ENCODE data around the gene RPS16. TPM values are rescaled to one million over a fixed set of nuclear protein-coding genes. Genes with fewer than 3 reads are reported as not detected.

Gene RPS16
- total RNA-seq, 1 donor = 44.9 TPM

- peaks cover 90% of the 10 kb centered on the region for H3K36me3 ChIP-seq (ENCODE audit: insufficient read depth, low read length)
- no peak overlapping the region for H2AFZ ChIP-seq (ENCODE audit: low read length)
- H3K79me2 ChIP-seq (ENCODE audit: insufficient read depth, low read length) = no peaks in the 10 kb centered on the region
- TF ChIP-seq CTCF (IDR thresholded peaks at IDR 0.05; ENCODE audit: extremely low read depth, low read depth, low read length) = no peak
- no peaks in the 10 kb centered on the region for H3K4me1 ChIP-seq (ENCODE audit: insufficient read depth, low read length)
- H4K20me1 ChIP-seq (ENCODE audit: insufficient read depth, low read length) = peaks cover 21% of the 10 kb centered on the region
- no peak overlapping the region for H3K4me2 ChIP-seq (ENCODE audit: insufficient read depth, low read length)
- no peak overlapping the region for H3K27ac ChIP-seq (ENCODE audit: low read depth, low read length)
- H3K4me3 ChIP-seq (ENCODE audit: insufficient read depth, low read length) = no peak overlapping the region
- DNase-seq (ENCODE audit: insufficient read length, low spot score, missing footprints) = peak; percentile 78
- H3K27me3 ChIP-seq (ENCODE audit: insufficient read depth, low read length) = no peaks in the 10 kb centered on the region
- H3K9me3 ChIP-seq (ENCODE audit: low read depth, low read length) = no peaks in the 10 kb centered on the region
These were observed 35.1 kb upstream of the RPS16 start for GRCh38 chr19:39470724-39471339.

- peaks cover 21% of the 10 kb centered on the region for H4K20me1 ChIP-seq (ENCODE audit: insufficient read depth, low read length)
- no peak overlapping the region for H3K4me3 ChIP-seq (ENCODE audit: insufficient read depth, low read length)
- TF ChIP-seq CTCF (IDR thresholded peaks at IDR 0.05; ENCODE audit: extremely low read depth, low read depth, low read length) = no peak
- H3K27ac ChIP-seq (ENCODE audit: low read depth, low read length) = no peak overlapping the region
- DNase-seq (ENCODE audit: insufficient read length, low spot score, missing footprints) = peak; percentile 77
- no peaks in the 10 kb centered on the region for H3K27me3 ChIP-seq (ENCODE audit: insufficient read depth, low read length)
- H3K4me2 ChIP-seq (ENCODE audit: insufficient read depth, low read length) = no peak overlapping the region
- H3K4me1 ChIP-seq (ENCODE audit: insufficient read depth, low read length) = no peaks in the 10 kb centered on the region
- no peaks in the 10 kb centered on the region for H3K9me3 ChIP-seq (ENCODE audit: low read depth, low read length)
- no peak overlapping the region for H2AFZ ChIP-seq (ENCODE audit: low read length)
- H3K36me3 ChIP-seq (ENCODE audit: insufficient read depth, low read length) = peaks cover 98% of the 10 kb centered on the region
- peaks cover 10% of the 10 kb centered on the region for H3K79me2 ChIP-seq (ENCODE audit: insufficient read depth, low read length)
These were observed 33.8 kb upstream of the RPS16 start for GRCh38 chr19:39469567-39469966.

- H3K36me3 ChIP-seq (ENCODE audit: insufficient read depth, low read length) = peaks cover 96% of the 10 kb centered on the region
- H3K4me1 ChIP-seq (ENCODE audit: insufficient read depth, low read length) = no peaks in the 10 kb centered on the region
- H3K9me3 ChIP-seq (ENCODE audit: low read depth, low read length) = no peaks in the 10 kb centered on the region
- no peak for DNase-seq (ENCODE audit: insufficient read length, low spot score, missing footprints)
- no peak overlapping the region for H2AFZ ChIP-seq (ENCODE audit: low read length)
- no peak for TF ChIP-seq CTCF (IDR thresholded peaks at IDR 0.05; ENCODE audit: extremely low read depth, low read depth, low read length)
- no peaks in the 10 kb centered on the region for H3K27me3 ChIP-seq (ENCODE audit: insufficient read depth, low read length)
- peaks cover 16% of the 10 kb centered on the region for H4K20me1 ChIP-seq (ENCODE audit: insufficient read depth, low read length)
- peaks cover 11% of the 10 kb centered on the region for H3K79me2 ChIP-seq (ENCODE audit: insufficient read depth, low read length)
- H3K4me2 ChIP-seq (ENCODE audit: insufficient read depth, low read length) = no peak overlapping the region
- no peak overlapping the region for H3K27ac ChIP-seq (ENCODE audit: low read depth, low read length)
- H3K4me3 ChIP-seq (ENCODE audit: insufficient read depth, low read length) = no peak overlapping the region
These were observed 33.3 kb upstream of the RPS16 start for GRCh38 chr19:39469036-39469435.

- Histone ChIP-seq H3K4me2 (ENCODE audit: insufficient read depth, low read length) (no peak overlapping the region), H3K27ac (ENCODE audit: low read depth, low read length) (no peak overlapping the region), H2AFZ (ENCODE audit: low read length) (no peak overlapping the region), H3K27me3 (ENCODE audit: insufficient read depth, low read length) (no peaks in the 10 kb centered on the region), H4K20me1 (ENCODE audit: insufficient read depth, low read length) (peaks cover 24% of the 10 kb centered on the region), H3K36me3 (ENCODE audit: insufficient read depth, low read length) (peaks cover 94% of the 10 kb centered on the region), H3K79me2 (ENCODE audit: insufficient read depth, low read length) (peaks cover 22% of the 10 kb centered on the region), H3K4me1 (ENCODE audit: insufficient read depth, low read length) (no peaks in the 10 kb centered on the region), H3K4me3 (ENCODE audit: insufficient read depth, low read length) (no peak overlapping the region), H3K9me3 (ENCODE audit: low read depth, low read length) (no peaks in the 10 kb centered on the region)
- peak; percentile 39 for DNase-seq (ENCODE audit: insufficient read length, low spot score, missing footprints)
- TF ChIP-seq CTCF (IDR thresholded peaks at IDR 0.05; ENCODE audit: extremely low read depth, low read depth, low read length) = no peak
These were observed 32.2 kb upstream of the RPS16 start for GRCh38 chr19:39467941-39468340.

Data from osteoblast (primary cell).